Mesodermal cell (in vitro differentiated cells): ENCODE results near the gene TWF1.

Experiments used
- H3K27ac ChIP-seq: 2 replicates; pipeline ENCODE4 v1.7.0; 2013; ENCODE audit warnings: mild to moderate bottlenecking, low read depth, low read length, moderate library complexity; ENCODE audit not compliant: severe bottlenecking
- H3K36me3 ChIP-seq: 2 replicates; pipeline ENCODE4 v1.7.1; 2013; ENCODE audit warnings: mild to moderate bottlenecking, low read length, moderate library complexity; ENCODE audit not compliant: control insufficient read depth, insufficient read depth
- H3K4me1 ChIP-seq: one replicate; pipeline ENCODE4 v1.7.1; 2013; ENCODE audit warnings: mild to moderate bottlenecking, low read length; ENCODE audit not compliant: insufficient read depth, control insufficient read depth, poor library complexity, severe bottlenecking
- H3K4me3 ChIP-seq: 2 replicates; pipeline ENCODE4 v1.7.0; 2013; ENCODE audit warnings: low read length, control low read depth, mild to moderate bottlenecking; ENCODE audit not compliant: insufficient read depth, poor library complexity, severe bottlenecking; ENCODE audit errors: extremely low read depth
- H3K9me3 ChIP-seq: 2 replicates; pipeline ENCODE4 v1.7.1; 2013; ENCODE audit warnings: mild to moderate bottlenecking, low read length, moderate library complexity; ENCODE audit not compliant: control insufficient read depth
- WGBS, 2 experiments: methylation state at CpG; one replicate each; pipeline ENCODE4 v1.1.5; 2013; ENCODE audit warnings: missing lambda C conversion rate in 2 of 2; ENCODE audit not compliant: insufficient coverage in 2 of 2; 5-methylcytosine and 5-hydroxymethylcytosine counted together

Gene TWF1

DNA sequence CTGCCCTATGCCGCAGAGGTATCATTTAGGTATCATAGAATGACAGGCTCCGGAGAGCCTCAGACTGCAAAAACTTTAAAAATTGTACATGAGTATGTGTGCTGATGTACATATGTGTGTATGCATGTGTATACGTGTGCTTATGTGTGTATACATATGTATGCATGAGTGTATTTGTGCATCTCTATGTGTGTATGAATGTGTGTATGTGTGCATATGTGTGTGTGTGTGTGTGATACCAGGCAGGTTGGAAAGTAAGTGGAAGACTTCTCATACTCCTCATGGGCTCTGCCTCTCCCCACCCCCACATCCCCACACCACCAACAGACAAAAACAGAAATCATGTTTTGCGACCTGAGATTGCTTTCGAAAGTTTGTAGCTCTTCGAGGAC lies 29.1 kb upstream of the TWF1 start:
- Histone ChIP-seq H3K4me3 (peak overlapping the region; percentile 58), H3K9me3 (no peaks in the 10 kb centered on the region), H3K36me3 (no peaks in the 10 kb centered on the region), H3K27ac (no peak overlapping the region), H3K4me1 (no peaks in the 10 kb centered on the region)
- WGBS, 2 experiments, result 81 to 92% methylated on average over 3 to 4 of the region's 6 CpGs

DNA sequence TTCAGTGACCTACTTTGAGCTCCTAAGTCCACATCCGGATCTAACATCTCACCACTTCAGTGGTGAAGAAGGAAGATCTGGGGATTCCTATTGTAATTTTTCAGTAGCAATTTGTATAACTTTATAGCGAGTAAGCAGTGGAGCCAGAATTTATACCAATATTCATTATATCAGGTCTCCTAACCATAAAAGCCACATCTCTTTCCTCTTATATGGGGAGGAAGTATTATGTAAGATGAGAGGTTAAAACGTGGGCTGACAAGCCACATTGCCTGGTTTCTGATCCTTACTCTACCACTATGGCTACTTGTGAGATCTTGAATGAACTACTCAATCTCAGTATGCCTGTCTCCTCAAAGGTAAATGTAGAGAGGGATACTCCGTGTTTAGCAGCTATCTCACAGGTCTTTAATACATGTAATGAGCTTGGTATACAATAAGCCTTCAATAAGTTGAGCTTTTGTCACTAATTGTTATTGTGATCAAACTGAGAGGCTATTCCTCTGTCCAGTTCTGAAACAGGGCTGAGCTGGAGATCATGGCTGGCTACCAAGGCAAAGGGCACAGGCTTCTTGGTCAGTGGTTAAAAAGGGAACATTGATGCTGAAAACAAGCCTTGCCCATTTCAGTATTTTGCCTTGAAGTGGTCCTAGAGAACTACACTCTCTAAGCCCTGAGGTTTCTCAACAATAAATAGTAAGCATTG lies 26.5 kb upstream of the TWF1 start:
- H3K4me1 ChIP-seq, result peaks cover 9% of the 10 kb centered on the region
- WGBS, 2 experiments, result no CpG with 5 or more reads among the region's 4 CpGs
- no peaks in the 10 kb centered on the region for H3K36me3 ChIP-seq
- no peaks in the 10 kb centered on the region for H3K9me3 ChIP-seq
- no peak overlapping the region for H3K4me3 ChIP-seq
- no peak overlapping the region for H3K27ac ChIP-seq

DNA sequence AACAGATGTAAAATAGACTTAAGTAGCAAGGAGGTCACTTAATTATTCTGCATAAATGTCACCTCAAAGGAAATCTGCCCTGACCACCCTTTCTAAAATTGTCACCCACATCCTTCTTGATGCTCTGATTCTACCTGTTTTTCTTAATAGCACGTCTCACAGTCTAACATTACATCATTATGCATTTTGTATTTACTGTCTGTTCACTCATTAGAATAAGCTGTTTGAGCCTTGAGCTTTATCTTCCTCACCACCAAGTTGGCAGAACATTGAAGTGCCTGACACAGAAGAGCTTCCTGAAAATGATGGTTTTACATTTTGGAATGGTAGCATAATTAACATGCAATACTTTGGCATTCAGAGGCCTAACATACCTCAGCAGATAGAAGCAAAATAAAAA lies 21.0 kb upstream of the TWF1 start:
- H3K4me3 ChIP-seq, result no peak overlapping the region
- H3K36me3 ChIP-seq, result no peaks in the 10 kb centered on the region
- no peaks in the 10 kb centered on the region for H3K9me3 ChIP-seq
- WGBS, 2 experiments, result 67% methylated on average over 1 of the region's 1 CpG; no CpG with 5 or more reads in 1 of the 2 experiments
- H3K27ac ChIP-seq, result no peak overlapping the region
- H3K4me1 ChIP-seq, result peaks cover 9% of the 10 kb centered on the region

DNA sequence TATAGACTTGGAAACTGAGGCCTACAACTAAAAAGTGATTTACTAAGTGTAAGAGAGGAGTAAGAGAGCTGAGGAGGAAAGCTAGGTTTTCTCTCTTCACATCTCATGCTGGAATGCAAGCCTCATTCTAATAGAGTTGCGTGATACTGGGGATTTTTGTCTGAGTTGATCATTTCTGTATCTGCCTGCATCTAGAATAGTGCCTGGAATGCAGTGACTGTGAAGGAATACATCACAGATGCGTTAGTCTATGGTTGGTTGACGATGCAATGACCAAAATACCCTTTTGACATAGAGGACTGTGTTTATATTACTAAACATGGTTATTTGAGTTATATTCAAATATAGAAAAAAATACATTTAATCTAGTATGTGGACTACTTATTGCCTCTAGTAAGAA lies 20.6 kb upstream of the TWF1 start:
- WGBS, 2 experiments, result 80 to 83% methylated on average over 1 of the region's 3 CpGs
- H3K36me3 ChIP-seq, result no peaks in the 10 kb centered on the region

DNA sequence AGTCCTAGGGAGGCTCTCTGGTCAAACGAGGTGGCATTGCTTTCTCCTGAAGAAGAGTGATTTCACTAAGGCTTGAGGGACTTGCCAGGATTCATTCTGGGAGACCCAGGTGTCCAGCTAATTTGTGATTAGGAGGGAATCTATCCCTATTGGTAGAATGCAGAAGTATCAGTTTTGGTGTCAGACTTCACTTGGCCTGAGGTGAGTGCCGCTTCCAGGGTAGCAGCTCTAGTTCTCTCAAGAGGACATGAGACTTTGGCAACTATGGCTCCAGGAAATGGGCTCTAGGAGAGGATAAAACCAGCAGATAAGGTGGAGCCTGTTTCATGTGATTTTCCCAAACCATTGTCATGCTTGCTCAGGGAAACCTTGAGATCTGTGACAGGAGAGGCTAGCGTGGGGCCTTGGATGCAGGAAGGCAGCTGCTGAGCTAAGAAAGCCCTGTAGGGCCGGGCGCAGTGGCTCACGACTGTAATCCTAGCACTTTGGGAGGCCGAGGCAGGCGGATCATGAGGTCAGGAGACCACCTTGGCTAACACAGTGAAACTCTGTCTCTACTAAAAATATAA lies 18.2 kb upstream of the TWF1 start:
- Histone ChIP-seq H3K4me1 (peaks cover 3% of the 10 kb centered on the region), H3K4me3 (no peak overlapping the region), H3K9me3 (no peaks in the 10 kb centered on the region), H3K27ac (no peak overlapping the region), H3K36me3 (no peaks in the 10 kb centered on the region)
- 91 to 93% methylated on average over 6 to 8 of the region's 8 CpGs for WGBS, 2 experiments

More for the DNA sequence above, 20.6 kb upstream of the TWF1 start:
- peaks cover 9% of the 10 kb centered on the region for H3K4me1 ChIP-seq
- H3K4me3 ChIP-seq, result no peak overlapping the region
- no peak overlapping the region for H3K27ac ChIP-seq
- H3K9me3 ChIP-seq, result no peaks in the 10 kb centered on the region

DNA sequence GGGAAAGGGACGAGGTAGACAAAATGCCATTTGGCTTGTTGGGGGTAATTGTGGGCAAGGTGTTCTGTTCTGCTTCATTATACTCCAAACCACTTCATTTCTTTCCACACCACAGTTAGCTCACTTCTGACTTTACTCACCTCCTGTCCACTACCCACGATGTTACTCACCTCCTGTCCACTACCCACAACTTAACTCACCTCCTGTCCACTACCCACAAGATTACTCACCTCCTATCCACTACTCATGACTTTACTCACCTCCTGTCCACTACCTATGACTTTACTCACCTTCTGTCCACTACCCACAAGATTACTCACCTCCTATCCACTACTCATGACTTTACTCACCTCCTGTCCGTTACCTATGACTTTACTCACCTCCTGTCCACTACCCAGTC lies 10.1 kb upstream of the TWF1 start:
- no peak overlapping the region for H3K4me3 ChIP-seq
- no peak overlapping the region for H3K27ac ChIP-seq
- H3K9me3 ChIP-seq, result no peaks in the 10 kb centered on the region
- 76 to 96% methylated on average over 1 to 2 of the region's 3 CpGs for WGBS, 2 experiments
- no peaks in the 10 kb centered on the region for H3K4me1 ChIP-seq
- H3K36me3 ChIP-seq, result no peaks in the 10 kb centered on the region

DNA sequence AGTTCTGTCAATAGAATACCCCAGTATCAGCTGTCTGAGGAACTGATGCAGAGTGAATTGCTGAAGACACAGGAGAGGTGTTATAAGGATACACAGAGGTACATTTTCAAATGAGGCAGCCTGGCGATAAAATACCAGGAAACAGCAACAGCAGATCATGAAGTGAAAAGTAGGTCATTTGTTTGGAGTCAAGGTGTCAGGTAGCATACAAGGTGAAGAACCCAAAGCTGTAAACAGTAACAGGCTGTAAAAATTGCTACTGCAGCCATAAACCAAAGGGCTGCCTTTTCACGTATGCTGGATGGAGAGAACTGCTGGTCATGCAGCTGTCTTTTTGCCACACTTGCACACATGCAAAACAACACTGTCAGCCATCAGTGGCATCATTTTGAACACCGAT lies 9.3 kb upstream of the TWF1 start:
- WGBS, 2 experiments, result 96 to 97% methylated on average over 3 of the region's 3 CpGs
- no peak overlapping the region for H3K27ac ChIP-seq
- no peaks in the 10 kb centered on the region for H3K4me1 ChIP-seq
- no peaks in the 10 kb centered on the region for H3K9me3 ChIP-seq
- no peaks in the 10 kb centered on the region for H3K36me3 ChIP-seq
- H3K4me3 ChIP-seq, result no peak overlapping the region

DNA sequence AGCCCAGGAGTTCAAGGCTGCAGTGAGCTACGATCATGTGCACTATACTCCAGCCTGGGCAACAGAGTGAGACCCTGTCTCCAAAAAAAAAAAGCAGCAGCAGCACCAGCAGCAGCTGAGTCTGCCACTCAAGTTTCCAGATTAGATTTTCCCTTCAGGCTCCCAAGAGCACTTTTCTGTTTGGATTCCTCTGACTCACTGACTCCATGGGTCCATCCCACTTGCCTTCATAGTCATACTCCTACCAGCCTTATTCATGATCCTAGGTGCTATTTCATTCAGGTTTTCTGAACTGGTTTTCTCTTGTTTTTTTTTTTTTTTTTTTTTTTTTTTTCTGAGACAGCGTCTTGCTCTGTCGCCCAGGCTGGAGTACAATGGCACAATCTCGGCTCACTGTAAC lies 6.8 kb upstream of the TWF1 start:
- Histone ChIP-seq H3K27ac (no peak overlapping the region), H3K4me1 (no peaks in the 10 kb centered on the region), H3K9me3 (no peaks in the 10 kb centered on the region), H3K4me3 (no peak overlapping the region), H3K36me3 (no peaks in the 10 kb centered on the region)
- 96 to 100% methylated on average over 1 to 3 of the region's 4 CpGs for WGBS, 2 experiments

DNA sequence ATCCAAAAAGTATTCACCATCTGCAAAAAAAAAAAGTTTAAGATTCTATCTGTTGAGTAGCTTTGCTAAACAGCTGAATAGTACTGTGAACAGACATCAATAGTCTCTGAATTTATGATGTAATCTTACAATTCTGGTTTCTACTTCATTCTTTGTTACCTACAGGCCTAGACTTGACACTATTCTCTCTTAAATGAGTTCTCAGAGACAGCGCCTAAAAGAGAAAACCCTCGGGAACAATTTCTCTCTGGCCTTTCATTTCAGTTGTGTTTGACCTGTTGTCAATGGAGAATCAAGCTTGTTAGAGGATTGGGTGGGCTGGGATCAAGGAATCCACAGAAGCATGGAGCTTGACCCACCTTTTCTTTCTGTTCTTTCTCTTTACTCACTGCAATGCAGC lies 5.9 kb upstream of the TWF1 start:
- Histone ChIP-seq H3K9me3 (no peaks in the 10 kb centered on the region), H3K27ac (no peak overlapping the region), H3K4me3 (no peak overlapping the region), H3K4me1 (no peaks in the 10 kb centered on the region), H3K36me3 (no peaks in the 10 kb centered on the region)
- WGBS, 2 experiments, result 85 to 100% methylated on average over 2 of the region's 2 CpGs

DNA sequence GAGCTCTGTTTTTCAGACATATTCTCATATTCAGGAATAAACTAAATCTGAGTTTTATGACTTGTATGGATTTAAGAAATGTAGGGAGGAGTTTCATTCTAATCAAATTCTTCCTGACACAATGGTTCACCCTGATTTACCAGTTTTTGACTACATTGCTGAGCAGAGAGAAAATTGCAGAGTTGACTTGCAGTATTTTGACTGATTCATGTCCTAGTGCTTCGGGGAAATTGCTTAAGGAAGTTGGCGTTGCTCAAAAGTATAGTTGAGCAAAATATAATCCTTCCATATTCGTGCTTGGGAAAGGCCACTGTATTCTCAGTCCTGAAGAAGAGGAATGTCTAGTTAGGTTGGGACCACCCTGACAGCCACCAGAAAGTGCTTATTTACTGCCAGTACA lies 1.3 kb upstream of the TWF1 start:
- Histone ChIP-seq H3K9me3 (no peaks in the 10 kb centered on the region), H3K4me1 (no peaks in the 10 kb centered on the region), H3K27ac (no peak overlapping the region), H3K36me3 (peaks cover 9% of the 10 kb centered on the region), H3K4me3 (no peak overlapping the region)
- 95 to 100% methylated on average over 2 to 3 of the region's 3 CpGs for WGBS, 2 experiments

DNA sequence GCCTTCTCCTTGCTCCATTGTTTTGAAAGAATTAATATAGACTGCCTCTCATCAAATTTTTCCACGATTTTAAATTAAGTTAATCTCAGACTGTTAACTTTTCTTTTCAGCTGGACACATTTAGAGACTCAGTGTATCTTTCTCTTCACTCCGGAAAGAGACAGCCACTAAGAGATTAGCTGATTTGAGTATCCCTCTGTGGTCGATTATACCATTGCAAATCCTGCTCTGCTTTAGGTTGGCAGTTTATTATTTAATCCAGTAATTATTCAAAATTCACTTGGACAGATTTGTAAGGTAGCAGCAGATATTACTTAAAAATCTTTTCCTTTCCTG lies 588 bp upstream of the TWF1 start:
- peak overlapping the region; percentile 77 for H3K4me3 ChIP-seq
- peak overlapping the region; percentile 96 for H3K27ac ChIP-seq

More for the DNA sequence above, 588 bp upstream of the TWF1 start:
- WGBS, 2 experiments, result 8% methylated on average over 2 of the region's 3 CpGs; no CpG with 5 or more reads in 1 of the 2 experiments
- no peaks in the 10 kb centered on the region for H3K9me3 ChIP-seq
- H3K36me3 ChIP-seq, result peaks cover 12% of the 10 kb centered on the region
- no peaks in the 10 kb centered on the region for H3K4me1 ChIP-seq
